ENCODE results near the gene NISCH.

NISCH gene

GRCh38 chr3:52487788-52488691 lies 32.6 kb downstream of the NISCH start:
- TF ChIP-seq CTCF (IDR thresholded peaks at IDR 0.05): no peak

GRCh38 chr3:52488746-52489145 lies 33.3 kb downstream of the NISCH start:
- TF ChIP-seq CTCF (IDR thresholded peaks at IDR 0.05): no peak

GRCh38 chr3:52489453-52489852 lies 34.0 kb downstream of the NISCH start:
- TF ChIP-seq CTCF (IDR thresholded peaks at IDR 0.05): no peak

- TF ChIP-seq CTCF (IDR thresholded peaks at IDR 0.05): no peak
Measured at GRCh38 chr3:52490035-52490938, 34.9 kb downstream of the NISCH start.

- TF ChIP-seq CTCF (IDR thresholded peaks at IDR 0.05): no peak
Measured at GRCh38 chr3:52490939-52491526, 35.6 kb downstream of the NISCH start.

GRCh38 chr3:52492059-52492458 lies 36.7 kb downstream of the NISCH start:
- TF ChIP-seq CTCF (IDR thresholded peaks at IDR 0.05): no peak

GRCh38 chr3:52493232-52494017 lies 38.0 kb downstream of the NISCH start:
- TF ChIP-seq CTCF (IDR thresholded peaks at IDR 0.05): no peak
